HCT116 (cell line): Measurements from ENCODE around the gene PGA5.
"Not testable (repeated sequence)": the region's sequence is repeated elsewhere in the genome, so short reads cannot be mapped to it uniquely, and the experiment has no call there.

ENCODE experiments used
- EZH2 ChIP-seq: fragments of 200-600 bp; sonication (generic); IDR thresholded peaks from 2 replicates; pipeline ENCODE4 v1.6.1; 2017; ENCODE audit warnings: antibody characterized with exemption, mixed run types
- POLR2A ChIP-seq: IDR thresholded peaks from 2 replicates; pipeline ENCODE4 v1.7.0; 2011; ENCODE audit warnings: borderline replicate concordance; ENCODE audit not compliant: insufficient read depth, insufficient read length; ENCODE audit errors: extremely low read depth
- SP1 ChIP-seq: IDR thresholded peaks from 2 replicates; pipeline ENCODE4 v1.6.1; 2012; ENCODE audit warnings: low read depth
- TF ChIP-seq, protein P1 (sequence below), 3 experiments: fragments of 200-600 bp in 1 of 3; sonication (generic) in 1 of 3; IDR thresholded peaks in 2 of 3; conservative IDR thresholded peaks in 1 of 3; 2 replicates each; pipeline ENCODE4 v1.5.1; 2012 to 2017; ENCODE audit warnings: low read depth in 2 of 3, low read length in 2 of 3, antibody characterized with exemption in 1 of 3, borderline replicate concordance in 1 of 3, control low read depth in 1 of 3, mild to moderate bottlenecking in 1 of 3, mixed read lengths in 1 of 3, mixed run types in 1 of 3, moderate library complexity in 1 of 3; ENCODE audit not compliant: insufficient read depth in 1 of 3
- TF ChIP-seq, protein P2 (sequence below): IDR thresholded peaks from 2 replicates; pipeline ENCODE4 v1.6.1; 2012; ENCODE audit warnings: low read depth

DNA sequence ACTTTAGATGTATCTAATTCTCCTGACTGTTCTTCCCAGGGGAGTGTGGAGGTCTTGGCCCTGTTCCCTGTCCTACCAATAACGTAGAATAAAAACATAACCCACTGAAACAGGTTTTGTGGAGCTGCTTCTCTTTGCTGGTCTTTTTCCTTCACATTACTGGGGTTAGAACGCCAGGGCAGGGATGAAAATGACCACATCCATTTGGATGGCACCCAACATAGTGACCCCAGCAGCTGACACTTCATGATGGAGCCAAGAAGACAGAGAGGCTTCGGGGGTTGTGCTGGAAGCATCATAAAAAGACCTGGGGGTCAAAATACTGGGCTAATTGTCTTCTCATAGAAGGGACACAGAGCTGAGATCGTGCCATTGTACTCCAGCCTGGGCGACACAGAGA is 9.4 kb upstream of the PGA5 start:
- TF ChIP-seq POLR2A, SP1, EZH2: not testable (repeated sequence)
- TF ChIP-seq, protein P1, sequence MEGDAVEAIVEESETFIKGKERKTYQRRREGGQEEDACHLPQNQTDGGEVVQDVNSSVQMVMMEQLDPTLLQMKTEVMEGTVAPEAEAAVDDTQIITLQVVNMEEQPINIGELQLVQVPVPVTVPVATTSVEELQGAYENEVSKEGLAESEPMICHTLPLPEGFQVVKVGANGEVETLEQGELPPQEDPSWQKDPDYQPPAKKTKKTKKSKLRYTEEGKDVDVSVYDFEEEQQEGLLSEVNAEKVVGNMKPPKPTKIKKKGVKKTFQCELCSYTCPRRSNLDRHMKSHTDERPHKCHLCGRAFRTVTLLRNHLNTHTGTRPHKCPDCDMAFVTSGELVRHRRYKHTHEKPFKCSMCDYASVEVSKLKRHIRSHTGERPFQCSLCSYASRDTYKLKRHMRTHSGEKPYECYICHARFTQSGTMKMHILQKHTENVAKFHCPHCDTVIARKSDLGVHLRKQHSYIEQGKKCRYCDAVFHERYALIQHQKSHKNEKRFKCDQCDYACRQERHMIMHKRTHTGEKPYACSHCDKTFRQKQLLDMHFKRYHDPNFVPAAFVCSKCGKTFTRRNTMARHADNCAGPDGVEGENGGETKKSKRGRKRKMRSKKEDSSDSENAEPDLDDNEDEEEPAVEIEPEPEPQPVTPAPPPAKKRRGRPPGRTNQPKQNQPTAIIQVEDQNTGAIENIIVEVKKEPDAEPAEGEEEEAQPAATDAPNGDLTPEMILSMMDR (IDR thresholded peaks at IDR 0.05 in 2 of 3, conservative IDR thresholded peaks at IDR 0.05 in 1 of 3; ENCODE audit: borderline replicate concordance in 1 of 3, insufficient read depth in 1 of 3, low read depth in 2 of 3, low read length in 2 of 3): not testable (repeated sequence)
- TF ChIP-seq, protein P2, sequence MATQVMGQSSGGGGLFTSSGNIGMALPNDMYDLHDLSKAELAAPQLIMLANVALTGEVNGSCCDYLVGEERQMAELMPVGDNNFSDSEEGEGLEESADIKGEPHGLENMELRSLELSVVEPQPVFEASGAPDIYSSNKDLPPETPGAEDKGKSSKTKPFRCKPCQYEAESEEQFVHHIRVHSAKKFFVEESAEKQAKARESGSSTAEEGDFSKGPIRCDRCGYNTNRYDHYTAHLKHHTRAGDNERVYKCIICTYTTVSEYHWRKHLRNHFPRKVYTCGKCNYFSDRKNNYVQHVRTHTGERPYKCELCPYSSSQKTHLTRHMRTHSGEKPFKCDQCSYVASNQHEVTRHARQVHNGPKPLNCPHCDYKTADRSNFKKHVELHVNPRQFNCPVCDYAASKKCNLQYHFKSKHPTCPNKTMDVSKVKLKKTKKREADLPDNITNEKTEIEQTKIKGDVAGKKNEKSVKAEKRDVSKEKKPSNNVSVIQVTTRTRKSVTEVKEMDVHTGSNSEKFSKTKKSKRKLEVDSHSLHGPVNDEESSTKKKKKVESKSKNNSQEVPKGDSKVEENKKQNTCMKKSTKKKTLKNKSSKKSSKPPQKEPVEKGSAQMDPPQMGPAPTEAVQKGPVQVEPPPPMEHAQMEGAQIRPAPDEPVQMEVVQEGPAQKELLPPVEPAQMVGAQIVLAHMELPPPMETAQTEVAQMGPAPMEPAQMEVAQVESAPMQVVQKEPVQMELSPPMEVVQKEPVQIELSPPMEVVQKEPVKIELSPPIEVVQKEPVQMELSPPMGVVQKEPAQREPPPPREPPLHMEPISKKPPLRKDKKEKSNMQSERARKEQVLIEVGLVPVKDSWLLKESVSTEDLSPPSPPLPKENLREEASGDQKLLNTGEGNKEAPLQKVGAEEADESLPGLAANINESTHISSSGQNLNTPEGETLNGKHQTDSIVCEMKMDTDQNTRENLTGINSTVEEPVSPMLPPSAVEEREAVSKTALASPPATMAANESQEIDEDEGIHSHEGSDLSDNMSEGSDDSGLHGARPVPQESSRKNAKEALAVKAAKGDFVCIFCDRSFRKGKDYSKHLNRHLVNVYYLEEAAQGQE: not testable (repeated sequence)
